Effector CD8-positive, alpha-beta T cell (primary cell): Measurements from ENCODE around the gene ABHD15.
A peak's percentile ranks its signal among the peaks of the same experiment; 100 is the strongest.

Experiments
- DNase-seq: peaks from one replicate; lab custom pipeline; 2025; lab: John Stamatoyannopoulos, UW

The ABHD15 gene

DNA sequence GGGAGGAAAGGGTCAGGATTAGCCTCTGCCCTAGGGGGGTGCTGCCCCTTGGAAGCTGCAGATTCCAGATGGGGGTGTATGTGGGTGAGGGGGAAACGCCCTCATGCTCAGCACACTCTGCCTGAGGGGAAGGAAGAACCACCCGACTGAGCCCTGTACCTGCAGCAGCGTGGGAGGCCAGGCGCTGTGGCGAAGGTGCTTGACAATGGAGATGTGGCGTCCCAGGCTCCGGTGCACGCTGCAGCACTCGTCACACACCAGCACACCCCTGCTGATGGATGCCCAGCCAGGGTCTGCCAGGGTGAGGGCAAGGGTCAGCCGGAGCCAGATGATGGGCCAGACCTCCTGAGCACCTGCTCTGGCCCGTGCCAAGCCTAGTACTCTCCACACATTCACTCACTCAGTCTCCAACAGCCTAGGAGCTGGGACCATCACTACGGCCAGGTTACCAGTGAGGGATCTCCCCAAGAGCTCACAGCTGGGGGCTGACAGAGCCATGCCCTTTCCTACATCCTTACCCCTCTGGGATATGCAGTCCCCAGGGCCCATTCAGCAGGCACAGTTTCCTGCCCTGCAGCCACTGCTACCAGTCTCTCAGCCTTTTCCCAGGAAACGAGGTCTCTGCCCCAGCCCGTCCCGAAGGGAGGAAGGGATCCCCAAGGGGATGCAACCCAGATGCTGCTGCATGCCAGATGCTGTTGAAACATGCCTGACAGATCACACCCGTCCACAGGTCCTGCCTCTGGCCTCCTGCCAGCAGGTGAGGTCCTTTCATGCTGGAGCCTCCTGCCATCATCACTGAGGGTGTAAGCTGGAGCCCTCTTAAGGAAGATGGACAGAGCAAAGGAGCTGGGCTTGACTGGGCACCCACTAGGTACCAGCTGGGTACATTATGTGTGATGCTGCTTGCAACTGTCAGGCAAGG is 16.7 kb upstream of the ABHD15 start:
- no peak for DNase-seq

DNA sequence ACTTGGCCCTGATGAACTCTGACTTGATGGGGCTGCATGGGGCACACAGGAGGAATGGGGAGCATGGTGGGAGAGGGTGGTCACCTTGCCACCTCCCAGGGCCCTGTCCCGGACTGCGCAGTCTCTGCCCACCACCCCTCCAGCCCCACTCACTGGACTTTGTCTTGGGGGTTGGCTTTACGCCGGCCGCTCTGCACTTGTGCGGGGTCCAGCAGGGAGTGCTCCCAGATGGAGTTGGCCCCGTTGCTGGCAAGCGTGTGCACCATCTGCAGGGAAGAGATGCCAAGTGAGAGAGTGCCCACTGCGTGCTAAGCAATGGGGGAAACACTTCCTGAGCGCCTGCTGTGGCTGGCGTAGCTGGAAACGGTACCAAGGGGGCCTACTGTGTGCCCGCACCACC is 15.9 kb upstream of the ABHD15 start:
- DNase-seq, result no peak

DNA sequence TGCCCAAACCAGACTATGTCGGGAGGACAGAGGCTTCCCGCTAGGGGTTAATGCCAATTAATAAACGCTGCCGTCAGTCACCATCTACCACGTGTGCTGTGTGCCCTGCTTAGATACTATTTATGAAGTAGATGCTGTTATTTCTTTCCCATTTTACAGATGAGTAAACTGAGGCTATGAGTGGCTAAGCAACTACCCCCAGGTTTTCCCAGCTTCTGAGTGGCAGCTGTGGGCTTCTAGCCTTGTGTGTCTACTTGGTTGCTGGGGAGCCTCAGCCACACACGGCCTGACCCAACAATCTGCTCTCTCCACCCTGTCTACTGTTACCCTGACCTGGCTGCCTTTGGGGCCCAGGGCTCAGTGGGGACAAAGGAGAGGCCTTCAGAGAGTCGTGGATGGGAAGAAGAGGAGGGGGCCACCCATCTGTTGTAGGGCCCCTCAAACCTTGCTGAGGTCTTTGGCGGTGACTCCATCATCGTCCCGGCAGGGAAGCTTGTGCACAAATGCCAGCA is 15.5 kb upstream of the ABHD15 start:
- no peak for DNase-seq

DNA sequence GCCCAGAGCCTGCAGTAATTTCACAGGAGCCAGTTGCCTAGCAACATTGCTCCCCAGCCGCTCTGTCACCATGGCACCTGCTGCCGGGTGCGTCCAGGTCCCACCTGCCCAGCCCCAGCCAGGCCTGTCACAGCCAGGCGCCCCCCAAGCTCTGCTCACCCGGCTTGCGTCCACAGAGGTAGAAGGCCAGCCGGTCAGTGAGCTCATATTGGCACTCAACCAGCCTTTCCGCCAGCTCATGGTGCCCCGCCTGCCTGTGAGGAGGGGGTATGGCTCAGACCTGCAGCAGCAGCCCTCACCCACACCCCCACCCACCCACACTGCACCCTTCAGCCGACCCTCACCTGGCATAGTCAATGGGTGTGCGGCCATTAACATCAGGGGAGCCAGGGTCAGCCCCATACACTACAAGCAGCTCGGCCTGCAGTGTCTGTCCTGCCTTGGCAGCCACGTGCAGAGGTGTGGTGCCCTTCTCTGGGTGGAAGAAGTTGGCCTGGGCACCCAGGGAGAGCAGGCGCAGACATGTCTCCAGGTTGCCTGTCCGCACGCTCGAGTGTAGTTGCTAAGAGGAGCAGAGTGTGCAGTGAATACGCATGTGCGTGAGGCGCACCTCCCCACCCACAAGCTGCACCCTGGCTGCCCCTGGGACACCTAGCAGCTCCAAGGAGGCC is 14.9 kb upstream of the ABHD15 start:
- DNase-seq, result no peak

DNA sequence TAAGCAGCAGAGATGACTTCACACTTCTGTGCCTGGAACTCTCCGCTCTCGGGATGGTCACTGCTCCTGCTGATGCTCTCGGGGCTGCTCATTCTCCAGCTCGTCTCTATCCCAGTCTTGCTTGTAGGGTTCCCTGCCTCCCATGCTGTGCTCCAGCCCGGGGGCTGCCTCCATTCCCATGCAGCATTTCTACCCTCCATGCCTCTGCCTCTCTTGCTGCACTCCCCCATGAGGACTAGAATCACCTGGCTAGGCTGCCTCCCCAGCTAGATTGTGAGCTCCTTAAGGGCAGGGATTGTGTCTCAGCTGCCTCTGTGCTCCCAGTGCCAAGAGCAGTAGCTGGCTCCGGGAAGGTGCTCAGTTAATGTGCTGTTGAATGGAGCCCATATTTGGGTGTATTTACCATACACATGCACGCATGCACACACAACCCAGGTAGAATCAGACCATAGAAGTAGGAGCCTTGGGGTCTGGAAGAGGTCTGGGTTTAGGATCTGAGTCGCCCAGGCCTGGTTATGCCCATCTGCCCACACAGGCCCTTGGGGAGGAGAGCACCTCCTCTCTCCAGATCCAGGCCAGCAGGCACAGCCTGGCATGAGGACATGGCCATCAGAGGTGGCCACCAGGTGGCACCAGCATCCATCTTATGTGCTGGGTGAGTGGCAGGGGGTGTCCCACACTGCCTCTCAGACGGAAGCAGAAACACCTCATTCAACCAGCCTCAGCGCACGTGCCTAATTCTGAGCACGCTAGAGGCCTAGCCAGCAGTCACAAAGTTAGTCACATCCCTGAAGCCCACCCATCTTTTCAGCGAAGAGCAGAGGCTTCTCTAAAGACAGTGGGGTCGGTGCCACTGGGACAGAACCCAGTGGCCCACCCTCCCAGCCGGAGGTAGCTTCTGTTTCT is 13.3 kb upstream of the ABHD15 start:
- peak; percentile 83 for DNase-seq

DNA sequence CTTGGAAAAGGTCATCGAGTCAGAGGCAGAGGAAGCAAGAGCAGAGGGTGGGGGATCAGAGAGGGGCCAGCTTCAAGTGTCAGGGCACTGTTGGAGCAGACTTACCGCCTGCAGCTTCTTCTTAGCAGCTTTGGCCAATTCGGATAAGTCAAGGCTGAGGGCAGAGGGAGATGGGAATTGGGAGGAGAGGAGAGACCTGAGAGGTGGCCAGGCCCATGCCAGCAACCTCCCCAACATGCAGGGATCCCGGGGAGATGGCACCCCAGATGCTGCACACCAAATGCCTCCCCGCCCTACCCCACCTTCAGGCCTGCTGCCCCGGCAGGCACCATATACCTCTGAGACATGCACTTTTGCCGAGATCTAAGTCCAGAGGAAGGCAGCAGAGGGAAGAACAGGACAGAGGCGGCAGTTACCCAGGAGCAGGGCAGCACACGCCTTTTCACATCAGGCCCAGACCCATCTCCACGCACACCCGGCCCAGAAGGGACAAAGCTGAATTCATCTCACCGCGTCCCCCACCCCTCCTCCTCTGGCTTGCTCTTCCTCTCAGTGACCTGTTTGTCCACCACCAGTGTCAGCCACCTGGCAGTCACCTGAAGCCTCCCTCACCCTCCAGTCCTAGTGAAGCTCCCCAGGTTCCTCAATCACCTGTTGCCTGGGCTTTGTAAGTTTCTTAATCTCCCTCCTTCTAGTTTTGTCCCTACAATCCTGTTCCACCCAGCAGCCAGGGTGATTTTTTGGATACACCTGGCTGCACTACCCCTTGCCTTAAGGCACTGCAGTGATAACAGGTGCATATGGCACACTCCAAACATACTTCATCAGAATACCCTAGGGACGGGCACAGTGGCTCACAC is 12.0 kb upstream of the ABHD15 start:
- no peak for DNase-seq

DNA sequence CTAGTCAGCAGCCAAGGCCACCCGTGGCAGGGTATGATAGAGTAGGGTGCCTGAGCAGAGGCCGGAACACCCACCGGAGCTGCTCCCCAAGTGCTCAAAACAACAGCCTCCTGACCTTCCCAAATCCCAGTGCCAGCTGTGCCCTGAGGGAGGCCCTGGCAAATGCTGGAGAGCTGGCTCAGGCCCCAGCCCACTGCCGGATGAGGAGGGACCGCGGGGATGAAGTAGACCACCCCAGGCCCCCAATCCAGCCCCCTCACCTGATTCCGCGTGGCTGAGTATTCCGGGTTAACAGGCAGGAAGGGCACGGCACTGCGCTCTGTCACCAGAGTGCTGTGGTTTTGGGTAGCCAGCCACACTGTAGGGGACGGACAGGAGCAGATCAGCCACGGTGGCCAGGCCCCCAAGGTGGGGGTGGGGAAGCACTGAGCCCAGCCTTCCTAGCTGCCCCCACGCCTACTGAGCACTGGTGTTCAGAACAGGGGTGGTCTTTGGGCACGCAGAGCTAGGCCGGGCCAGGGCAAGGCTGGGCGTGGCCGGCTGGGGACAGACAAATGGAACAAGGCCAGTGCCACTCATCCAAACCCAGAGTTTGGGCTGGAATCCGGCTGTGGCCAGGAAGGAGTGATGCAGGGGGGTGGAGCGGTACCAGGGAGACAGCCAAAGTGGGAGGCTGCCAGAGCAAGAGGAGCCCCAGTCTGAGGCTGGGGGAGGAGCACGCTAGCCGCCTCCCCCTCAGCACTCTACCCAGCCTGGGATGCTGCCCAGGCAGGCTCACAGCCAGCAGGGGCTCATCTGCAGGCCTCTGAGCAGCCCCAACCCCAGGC is 10.8 kb upstream of the ABHD15 start:
- DNase-seq, result no peak

DNA sequence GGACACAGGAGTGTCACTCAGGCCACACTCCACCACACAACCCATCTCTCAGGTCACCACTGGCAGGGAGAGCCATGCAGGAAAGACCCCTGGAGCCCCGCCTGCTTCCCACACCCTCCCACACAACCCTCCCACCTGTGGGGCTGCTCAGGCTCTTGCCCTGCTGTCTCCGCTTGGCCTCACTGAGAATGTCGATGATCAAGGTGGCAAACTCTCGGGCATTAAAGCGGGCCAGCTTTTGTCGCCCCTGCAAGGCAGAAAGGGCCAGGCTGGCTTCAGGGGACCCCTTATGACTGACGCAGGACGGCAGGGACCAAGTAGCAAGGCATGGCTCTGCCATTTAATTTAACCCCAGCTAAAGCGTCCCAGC is 10.1 kb upstream of the ABHD15 start:
- no peak for DNase-seq

DNA sequence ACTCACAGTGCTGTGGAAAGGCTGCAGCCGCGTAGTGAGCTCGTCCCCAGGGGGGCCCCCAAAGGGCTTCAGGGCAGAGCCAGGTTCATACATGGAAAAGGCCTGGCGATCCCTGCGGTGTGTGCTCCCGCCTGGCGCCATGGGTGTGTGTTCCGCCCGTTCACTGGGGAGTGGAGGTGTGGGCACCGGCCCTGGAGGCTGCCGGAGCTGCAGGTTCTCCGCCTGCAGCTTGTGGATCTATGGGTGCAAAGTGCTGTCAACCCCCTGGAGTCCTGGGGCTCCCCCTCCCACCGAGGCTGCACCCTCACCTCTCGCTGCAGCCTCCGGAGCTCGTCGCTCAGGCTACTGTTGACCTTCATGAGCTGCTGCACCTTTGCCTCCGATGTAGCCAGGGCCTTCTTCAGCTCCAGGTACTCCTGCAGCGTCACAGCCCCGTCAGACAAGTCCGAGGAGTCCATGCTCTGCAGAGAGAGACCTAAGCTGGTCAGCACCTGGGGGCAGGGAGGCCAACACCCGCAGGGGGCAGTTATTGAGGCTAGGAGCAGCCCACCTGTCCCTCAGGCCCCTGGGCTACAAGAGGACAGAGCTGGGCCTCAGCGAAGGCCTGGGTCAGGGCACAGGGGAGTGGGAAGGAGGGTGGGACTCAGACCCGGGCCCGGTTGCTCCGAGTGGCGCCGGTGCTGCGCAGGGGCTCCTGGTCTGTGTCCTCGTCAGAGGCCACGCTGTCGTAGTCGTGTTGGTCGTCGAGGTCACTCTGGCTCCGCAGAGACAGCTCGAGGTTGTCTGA is 9.6 kb upstream of the ABHD15 start:
- DNase-seq, result no peak

DNA sequence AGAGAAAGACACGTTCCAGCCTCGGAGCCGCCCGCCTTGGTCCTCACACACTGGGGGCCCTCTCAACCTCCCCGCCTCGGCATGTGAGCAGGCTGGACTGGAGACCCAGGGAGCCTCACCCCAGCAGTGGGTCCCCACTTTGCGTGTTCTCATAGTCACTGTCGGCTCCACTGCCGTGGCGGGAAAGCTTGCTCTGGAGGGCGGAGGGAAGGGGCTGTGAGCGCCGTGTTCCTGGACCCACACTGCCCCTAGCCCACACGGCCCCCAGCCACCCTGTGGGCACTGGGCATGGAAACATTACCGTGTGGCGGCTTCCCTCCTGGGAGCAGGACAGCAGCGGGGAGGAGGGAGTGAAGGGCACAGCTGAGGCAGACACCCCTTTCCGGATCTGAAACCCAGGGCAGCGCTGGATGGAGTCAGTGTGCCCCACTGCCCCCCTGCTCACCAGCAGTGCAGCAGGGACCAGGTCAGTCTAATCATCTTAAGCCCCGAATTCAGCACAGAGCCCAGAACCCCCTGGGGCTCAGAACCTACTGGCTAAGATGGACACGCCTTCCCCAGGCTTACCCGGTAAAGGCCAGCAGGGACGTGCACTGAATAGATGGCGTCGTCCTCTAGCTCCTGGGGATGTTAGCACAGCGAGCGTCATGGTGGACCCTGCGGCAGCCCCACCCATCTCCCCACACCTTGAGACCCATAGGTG is 8.8 kb upstream of the ABHD15 start:
- no peak for DNase-seq

DNA sequence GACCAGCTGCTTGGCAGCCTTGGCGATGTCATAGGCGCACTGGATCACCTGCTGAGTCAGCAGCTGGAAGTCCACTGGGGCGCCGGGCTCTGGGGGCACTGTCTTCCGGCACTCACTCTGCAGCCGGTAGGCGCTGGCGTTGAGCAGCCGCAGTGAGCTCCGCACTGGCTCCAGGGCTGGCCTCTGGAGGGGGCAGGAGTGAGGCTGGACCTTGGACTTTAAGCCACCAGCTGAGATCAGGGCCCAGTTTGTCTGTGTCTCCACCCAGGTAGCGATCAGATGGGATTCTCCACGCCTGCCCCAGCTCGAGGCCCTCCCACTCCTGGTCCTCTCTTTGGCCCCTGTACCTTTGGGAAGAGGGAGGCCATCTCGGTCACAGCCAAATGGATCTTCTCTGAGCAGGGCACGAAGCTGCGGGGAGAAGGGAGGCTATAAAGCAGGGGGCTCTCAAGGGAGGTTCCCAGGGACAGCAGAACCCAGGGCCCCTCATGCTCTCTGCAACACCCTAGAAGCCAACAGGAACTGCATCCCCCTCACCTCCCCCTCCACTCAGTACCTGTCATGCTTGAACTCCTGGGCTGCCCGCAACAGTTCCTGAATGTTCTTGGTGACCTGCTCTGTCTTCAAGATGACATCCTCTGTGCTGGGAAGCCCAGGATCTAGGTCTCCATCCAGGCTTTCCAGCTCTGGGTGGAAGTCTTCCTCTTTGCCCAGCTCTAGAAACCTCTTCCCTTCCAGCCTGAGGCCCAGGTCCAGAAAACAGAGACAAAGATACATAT is 8.1 kb upstream of the ABHD15 start:
- no peak for DNase-seq

DNA sequence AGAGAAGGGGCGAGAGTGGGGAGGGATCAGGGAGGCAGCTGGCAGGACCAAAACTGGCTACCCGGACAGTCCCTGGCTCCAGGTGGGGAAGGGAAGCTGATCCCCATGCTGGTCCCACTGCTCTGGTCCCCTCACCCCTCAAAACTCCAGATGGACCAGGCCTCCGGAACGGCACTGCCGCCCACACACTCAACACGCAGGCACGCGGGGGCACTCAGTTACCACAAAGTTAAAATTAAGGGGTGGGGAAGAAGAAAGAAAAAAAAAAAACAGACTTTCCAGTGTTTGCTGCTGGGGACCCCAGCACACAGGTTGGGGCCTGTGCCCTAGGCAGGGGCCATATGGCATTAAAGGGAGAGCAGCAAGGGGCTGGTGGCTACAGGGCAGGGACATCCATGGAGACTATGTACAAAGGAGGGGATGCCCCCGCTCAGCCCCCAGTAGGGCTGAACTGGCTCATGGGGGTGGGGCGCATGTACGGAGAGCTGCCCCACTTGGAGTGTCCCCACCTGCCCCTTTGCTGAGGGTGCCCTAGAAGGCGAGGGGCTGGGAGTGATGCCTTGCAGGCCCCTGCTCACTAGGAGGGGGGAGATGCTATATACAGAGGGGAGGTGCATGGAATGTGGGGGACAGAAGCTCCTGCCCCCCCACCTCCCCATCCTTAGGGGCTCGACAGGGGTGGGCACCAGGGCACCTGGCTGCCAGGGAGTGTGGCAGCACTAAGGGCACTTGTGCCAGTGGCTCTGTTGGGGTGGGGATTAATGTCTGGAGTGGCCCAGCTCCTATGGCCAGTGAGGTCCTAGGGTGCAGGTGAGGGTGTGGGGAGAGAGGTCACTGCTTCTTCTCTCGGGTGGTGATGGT is 7.3 kb upstream of the ABHD15 start:
- DNase-seq, result no peak

DNA sequence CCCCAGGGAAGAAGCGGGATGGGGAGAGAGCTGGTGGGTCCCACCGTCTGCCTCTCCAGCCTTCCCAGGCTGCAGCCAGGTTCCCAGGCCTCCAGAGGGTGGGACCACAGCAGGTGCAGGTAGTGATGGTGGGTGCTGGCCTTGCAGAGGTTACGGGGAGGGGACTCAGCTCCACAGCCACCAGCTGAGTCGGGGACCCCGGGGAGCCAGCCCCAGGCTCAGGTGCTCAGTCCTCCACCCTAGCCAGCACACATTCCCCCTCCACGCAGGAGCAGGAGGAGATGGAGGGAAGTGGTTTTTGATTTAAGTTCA is 6.7 kb upstream of the ABHD15 start:
- no peak for DNase-seq

DNA sequence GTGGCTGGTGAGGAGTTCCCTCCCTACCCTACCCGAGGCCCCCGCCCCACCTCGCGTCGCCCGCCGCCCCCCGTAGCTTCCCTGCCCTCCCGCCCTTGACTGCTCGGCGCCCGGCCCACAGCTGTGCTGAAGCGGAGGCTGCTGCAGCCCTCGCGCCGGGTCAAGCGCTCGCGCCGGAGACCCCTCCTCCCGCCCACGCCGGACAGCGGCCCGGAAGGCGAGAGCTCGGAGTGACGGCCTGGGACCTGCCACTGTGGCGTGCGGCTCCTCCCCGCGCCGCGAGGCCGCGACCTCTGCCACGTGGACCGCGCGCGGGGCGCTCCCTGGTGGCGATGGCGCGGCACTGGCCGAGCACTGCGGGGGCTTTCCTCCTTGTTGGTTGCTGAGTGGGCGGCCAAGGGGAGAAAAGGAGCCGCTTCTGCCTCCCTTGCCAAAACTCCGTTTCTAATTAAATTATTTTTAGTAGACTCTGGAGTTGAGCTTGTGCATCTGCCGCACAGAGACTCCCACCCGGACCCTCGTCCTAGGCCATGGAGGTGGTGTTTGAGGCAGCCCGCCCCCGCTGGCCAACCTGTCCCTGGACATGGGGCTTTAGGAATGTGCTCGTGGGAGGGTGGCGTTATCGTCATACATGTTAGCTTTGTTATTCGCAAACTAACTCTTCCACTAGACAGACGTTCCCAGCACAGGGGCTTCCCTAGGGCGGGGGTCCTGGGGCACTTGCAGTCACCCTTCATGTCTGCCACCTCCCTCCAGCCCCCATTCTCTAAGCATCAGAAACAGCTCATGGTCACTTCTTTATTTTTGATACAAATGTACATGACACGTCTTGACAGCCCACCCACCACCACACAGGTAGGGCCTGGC is 6.1 kb upstream of the ABHD15 start:
- peak; percentile 21 for DNase-seq

DNA sequence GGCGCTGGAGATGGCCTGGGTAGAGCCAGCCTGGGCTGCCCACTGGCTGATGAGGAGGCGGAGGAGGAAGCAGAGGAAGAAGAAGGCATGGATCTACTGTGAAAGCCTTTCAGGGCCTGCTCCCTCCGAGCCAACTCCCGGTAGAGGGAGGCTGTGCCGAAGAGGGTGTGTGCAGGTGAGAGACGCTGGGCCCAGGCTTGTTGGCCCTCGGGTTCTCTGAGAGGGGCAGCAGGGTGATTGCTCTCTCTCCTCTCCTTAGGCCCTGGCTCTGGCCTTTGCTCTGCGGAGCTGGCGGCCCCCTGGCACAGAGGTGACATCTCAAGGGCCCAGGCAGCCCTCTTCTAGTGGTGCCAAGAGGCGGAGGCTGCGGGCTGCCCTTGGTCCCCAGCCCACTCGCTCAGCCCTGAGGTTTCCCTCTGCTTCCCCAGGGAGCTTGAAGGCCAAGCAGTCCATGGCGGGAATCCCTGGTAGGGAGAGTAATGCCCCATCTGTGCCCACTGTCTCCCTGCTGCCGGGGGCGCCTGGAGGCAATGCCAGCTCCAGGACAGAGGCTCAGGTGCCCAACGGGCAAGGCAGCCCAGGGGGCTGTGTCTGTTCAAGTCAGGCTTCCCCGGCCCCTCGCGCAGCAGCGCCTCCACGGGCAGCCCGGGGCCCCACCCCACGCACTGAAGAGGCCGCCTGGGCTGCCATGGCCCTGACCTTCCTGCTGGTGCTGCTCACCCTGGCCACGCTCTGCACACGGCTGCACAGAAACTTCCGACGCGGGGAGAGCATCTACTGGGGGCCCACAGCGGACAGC is 5.2 kb upstream of the ABHD15 start:
- DNase-seq, result no peak
